KMS-11 (cell line): ENCODE results near the gene RAB40AL.
"Not testable (repeated sequence)": the region's sequence is repeated elsewhere in the genome, so short reads cannot be mapped to it uniquely, and the experiment has no call there.

Source experiments
- H2AFZ ChIP-seq: fragments of 200-600 bp; sonication (generic); 2 replicates; pipeline ENCODE4 v1.6.1; 2016; ENCODE audit warnings: antibody characterized with exemption, mixed run types, low read depth
- H3K27ac ChIP-seq: fragments of 200-600 bp; sonication (generic); 2 replicates; pipeline ENCODE4 v1.6.1; 2016; ENCODE audit warnings: mild to moderate bottlenecking, mixed run types
- H3K27me3 ChIP-seq: fragments of 200-600 bp; sonication (generic); 2 replicates; pipeline ENCODE4 v1.6.1; 2017; ENCODE audit warnings: mild to moderate bottlenecking, low read depth, mixed run types, moderate library complexity; ENCODE audit not compliant: insufficient read depth
- H3K36me3 ChIP-seq: fragments of 200-600 bp; sonication (generic); 2 replicates; pipeline ENCODE4 v1.6.1; 2017; ENCODE audit warnings: mild to moderate bottlenecking, mixed run types; ENCODE audit not compliant: insufficient read depth
- H3K4me1 ChIP-seq: fragments of 200-600 bp; sonication (generic); 2 replicates; pipeline ENCODE4 v1.6.1; 2016; ENCODE audit warnings: mild to moderate bottlenecking, low read depth, mixed run types; ENCODE audit not compliant: poor library complexity, severe bottlenecking
- H3K4me2 ChIP-seq: fragments of 200-600 bp; sonication (generic); 2 replicates; pipeline ENCODE4 v1.7.0; 2016; ENCODE audit warnings: mild to moderate bottlenecking, mixed run types
- H3K4me3 ChIP-seq: fragments of 200-600 bp; sonication (generic); IDR thresholded peaks from 2 replicates; pipeline ENCODE4 v1.6.1; 2017; ENCODE audit warnings: low read depth, low read length, mixed read lengths; ENCODE audit not compliant: insufficient read depth
- H3K79me2 ChIP-seq: fragments of 200-600 bp; sonication (generic); 2 replicates; pipeline ENCODE4 v1.6.1; 2016; ENCODE audit warnings: low read depth, mixed run types; ENCODE audit not compliant: insufficient read depth
- H3K9ac ChIP-seq: fragments of 200-600 bp; sonication (generic); 2 replicates; pipeline ENCODE4 v1.6.1; 2016; ENCODE audit warnings: mild to moderate bottlenecking, mixed run types
- H4K20me1 ChIP-seq: fragments of 200-600 bp; sonication (generic); 2 replicates; pipeline ENCODE4 v1.6.1; 2016; ENCODE audit warnings: mild to moderate bottlenecking, mixed run types; ENCODE audit not compliant: insufficient read depth
- TF ChIP-seq, protein P1 (sequence below): fragments of 200-600 bp; sonication (generic); conservative IDR thresholded peaks from 2 replicates; pipeline ENCODE4 v1.6.1; 2017; ENCODE audit warnings: low read depth, mild to moderate bottlenecking, antibody characterized with exemption, low read length, moderate library complexity, mixed read lengths

RAB40AL gene

DNA sequence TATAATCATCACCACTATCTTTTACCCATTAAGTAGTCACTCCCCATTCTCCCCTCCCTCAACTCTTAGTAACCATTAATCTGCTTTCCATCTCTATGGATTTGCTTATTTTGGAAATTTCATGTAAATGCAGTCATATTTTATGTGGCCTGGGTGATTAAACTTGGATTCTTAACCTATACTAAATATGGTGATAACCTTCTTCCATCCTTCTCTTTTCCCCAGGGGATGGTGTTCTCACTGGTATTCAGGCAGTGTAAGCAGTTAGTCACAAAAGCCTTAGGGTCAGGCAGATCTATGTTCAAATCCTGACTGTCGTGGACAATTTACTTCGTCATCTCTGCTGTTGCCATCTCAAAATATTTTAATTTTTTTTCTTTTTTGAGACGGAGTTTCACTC, 29.6 kb downstream of the RAB40AL start:
- H2AFZ ChIP-seq = no peak overlapping the region
- H3K4me3 ChIP-seq = no peak overlapping the region
- no peaks in the 10 kb centered on the region for H3K36me3 ChIP-seq
- H3K4me1 ChIP-seq = no peaks in the 10 kb centered on the region
- H3K79me2 ChIP-seq = no peaks in the 10 kb centered on the region
- H3K9ac ChIP-seq = no peak overlapping the region
- H3K27me3 ChIP-seq = no peaks in the 10 kb centered on the region
- no peak overlapping the region for H3K4me2 ChIP-seq
- no peaks in the 10 kb centered on the region for H4K20me1 ChIP-seq
- no peak overlapping the region for H3K27ac ChIP-seq
- TF ChIP-seq, protein P1, sequence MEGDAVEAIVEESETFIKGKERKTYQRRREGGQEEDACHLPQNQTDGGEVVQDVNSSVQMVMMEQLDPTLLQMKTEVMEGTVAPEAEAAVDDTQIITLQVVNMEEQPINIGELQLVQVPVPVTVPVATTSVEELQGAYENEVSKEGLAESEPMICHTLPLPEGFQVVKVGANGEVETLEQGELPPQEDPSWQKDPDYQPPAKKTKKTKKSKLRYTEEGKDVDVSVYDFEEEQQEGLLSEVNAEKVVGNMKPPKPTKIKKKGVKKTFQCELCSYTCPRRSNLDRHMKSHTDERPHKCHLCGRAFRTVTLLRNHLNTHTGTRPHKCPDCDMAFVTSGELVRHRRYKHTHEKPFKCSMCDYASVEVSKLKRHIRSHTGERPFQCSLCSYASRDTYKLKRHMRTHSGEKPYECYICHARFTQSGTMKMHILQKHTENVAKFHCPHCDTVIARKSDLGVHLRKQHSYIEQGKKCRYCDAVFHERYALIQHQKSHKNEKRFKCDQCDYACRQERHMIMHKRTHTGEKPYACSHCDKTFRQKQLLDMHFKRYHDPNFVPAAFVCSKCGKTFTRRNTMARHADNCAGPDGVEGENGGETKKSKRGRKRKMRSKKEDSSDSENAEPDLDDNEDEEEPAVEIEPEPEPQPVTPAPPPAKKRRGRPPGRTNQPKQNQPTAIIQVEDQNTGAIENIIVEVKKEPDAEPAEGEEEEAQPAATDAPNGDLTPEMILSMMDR = no peak

DNA sequence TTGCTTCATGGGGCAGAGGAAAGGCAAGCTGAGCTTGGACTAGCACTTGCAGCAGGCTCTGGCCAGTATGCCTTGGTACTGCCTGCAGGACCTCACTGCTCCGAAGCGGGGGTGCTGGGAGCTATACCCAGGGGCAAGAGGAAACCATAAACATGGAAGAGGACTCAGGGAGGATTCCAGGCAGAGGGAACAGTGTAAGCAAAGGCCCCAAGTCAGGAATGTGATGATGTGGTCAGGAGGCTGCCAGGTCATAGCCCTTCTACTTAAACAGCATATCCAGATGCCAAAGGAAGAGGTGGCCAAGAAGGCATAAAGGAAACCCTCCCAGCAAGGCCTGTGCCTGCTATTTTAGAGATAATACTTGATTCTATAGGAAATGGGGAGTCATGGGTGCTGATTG, 31.1 kb downstream of the RAB40AL start:
- TF ChIP-seq, protein P1 = no peak
- Histone ChIP-seq H3K4me1 (no peaks in the 10 kb centered on the region), H3K27me3 (no peaks in the 10 kb centered on the region), H3K36me3 (no peaks in the 10 kb centered on the region), H3K79me2 (no peaks in the 10 kb centered on the region), H3K27ac (no peak overlapping the region), H2AFZ (no peak overlapping the region), H3K4me2 (no peak overlapping the region), H3K9ac (no peak overlapping the region), H3K4me3 (no peak overlapping the region), H4K20me1 (no peaks in the 10 kb centered on the region)

DNA sequence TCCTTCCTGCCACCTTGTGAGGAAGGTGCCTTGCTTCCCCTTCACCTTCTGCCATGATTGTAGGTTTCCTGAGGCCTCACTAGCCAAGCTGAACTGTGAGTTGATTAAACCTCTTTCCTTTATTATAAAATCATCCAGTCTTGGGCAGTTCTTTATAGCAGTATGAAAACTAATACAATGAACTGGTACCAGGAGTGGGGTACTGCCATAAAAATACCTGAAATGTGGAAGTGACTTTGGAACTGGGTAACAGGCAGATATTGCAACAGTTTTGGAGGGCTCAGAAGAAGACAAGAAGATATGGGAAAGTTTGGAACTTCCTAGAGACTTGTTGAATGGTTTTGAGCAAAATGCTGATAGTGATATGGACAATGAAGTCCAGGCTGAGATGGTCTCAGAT, 34.5 kb downstream of the RAB40AL start:
- not testable (repeated sequence) for H3K27me3 ChIP-seq, H3K9ac ChIP-seq, H4K20me1 ChIP-seq, H3K36me3 ChIP-seq, H3K79me2 ChIP-seq, H3K4me1 ChIP-seq, H2AFZ ChIP-seq, H3K27ac ChIP-seq, H3K4me2 ChIP-seq, H3K4me3 ChIP-seq

DNA sequence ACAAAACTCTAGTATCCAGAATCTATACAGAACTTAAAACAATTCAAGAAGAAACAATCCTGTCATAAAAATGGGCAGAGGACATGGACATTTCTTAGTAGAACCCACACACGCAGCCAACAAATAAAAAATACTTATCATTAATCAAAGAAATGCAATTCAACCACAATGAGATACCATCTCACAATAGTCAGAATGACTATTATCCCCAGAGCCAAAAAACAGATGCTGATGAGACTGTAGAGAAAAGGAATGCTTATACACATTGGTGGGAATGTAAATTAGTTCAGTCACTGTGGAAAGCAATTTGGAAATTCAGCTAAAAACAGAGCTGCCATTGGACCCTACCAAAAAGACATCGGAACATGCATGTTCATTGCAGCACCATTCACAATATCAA, 37.9 kb downstream of the RAB40AL start:
- peaks cover 12% of the 10 kb centered on the region for H3K4me1 ChIP-seq
- no peak overlapping the region for H3K27ac ChIP-seq

DNA sequence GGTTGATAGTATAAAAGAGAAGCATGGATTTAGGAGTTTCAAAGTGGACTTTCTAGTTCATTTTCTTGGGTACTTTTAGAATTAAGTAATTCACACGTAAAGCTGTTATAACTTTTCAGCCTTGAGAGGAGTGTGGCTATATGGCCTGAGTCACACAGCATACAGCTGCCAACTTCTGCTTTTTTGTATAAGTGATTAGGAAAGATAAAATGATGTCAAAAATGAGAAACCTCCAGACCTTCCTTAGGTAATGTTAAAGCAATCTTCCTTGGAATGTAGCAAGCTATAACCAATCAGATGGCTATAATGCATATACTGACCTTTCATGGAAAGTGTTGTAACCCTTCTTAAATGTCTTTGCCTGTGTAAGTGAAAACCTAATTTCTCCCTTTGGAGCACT, 39.2 kb downstream of the RAB40AL start:
- no peaks in the 10 kb centered on the region for H3K36me3 ChIP-seq
- no peaks in the 10 kb centered on the region for H3K79me2 ChIP-seq
- H3K4me1 ChIP-seq = peaks cover 12% of the 10 kb centered on the region
- TF ChIP-seq, protein P1 = no peak
- H3K4me3 ChIP-seq = no peak overlapping the region
- H3K9ac ChIP-seq = no peak overlapping the region
- no peaks in the 10 kb centered on the region for H4K20me1 ChIP-seq
- no peak overlapping the region; the same call in 1 of the 2 replicates for H3K4me2 ChIP-seq
- no peak overlapping the region for H3K27ac ChIP-seq
- H3K27me3 ChIP-seq = no peaks in the 10 kb centered on the region
- no peak overlapping the region for H2AFZ ChIP-seq

More for the DNA sequence above, 37.9 kb downstream of the RAB40AL start:
- Histone ChIP-seq H3K79me2 (no peaks in the 10 kb centered on the region), H3K4me3 (no peak overlapping the region), H3K36me3 (no peaks in the 10 kb centered on the region), H2AFZ (no peak overlapping the region), H3K9ac (no peak overlapping the region), H3K27me3 (no peaks in the 10 kb centered on the region), H3K4me2 (no peak overlapping the region), H4K20me1 (no peaks in the 10 kb centered on the region)
- TF ChIP-seq, protein P1 = no peak
